GM19238 (cell line): Measurements from ENCODE around the gene ROS1.

Source experiments
- DNase-seq: peaks from one replicate; pipeline ENCODE4 v3.0.0; 2011; ENCODE audit warnings: low spot score; ENCODE audit not compliant: insufficient read length

Gene ROS1

GRCh38 chr6:117311726-117312125 lies 114.0 kb downstream of the ROS1 start:
- DNase-seq: no peak

- no peak for DNase-seq
These were observed 114.4 kb downstream of the ROS1 start for GRCh38 chr6:117311310-117311709.

GRCh38 chr6:117309611-117310010 lies 116.1 kb downstream of the ROS1 start:
- DNase-seq: no peak

GRCh38 chr6:117309069-117309468 lies 116.7 kb downstream of the ROS1 start:
- DNase-seq: no peak

GRCh38 chr6:117307655-117308054 lies 118.1 kb downstream of the ROS1 start:
- DNase-seq: no peak

GRCh38 chr6:117306227-117306790 lies 119.4 kb downstream of the ROS1 start:
- DNase-seq: no peak

- no peak for DNase-seq
These were observed 121.3 kb downstream of the ROS1 start for GRCh38 chr6:117304446-117304845.

- no peak for DNase-seq
These were observed 122.4 kb downstream of the ROS1 start for GRCh38 chr6:117303323-117303722.

- no peak for DNase-seq
These were observed 126.8 kb downstream of the ROS1 start for GRCh38 chr6:117298941-117299340.

GRCh38 chr6:117290173-117290846 lies 135.4 kb downstream of the ROS1 start:
- no peak for DNase-seq

- DNase-seq: no peak
These were observed 137.5 kb downstream of the ROS1 start for GRCh38 chr6:117288083-117288715.

GRCh38 chr6:117280922-117281321 lies 144.8 kb downstream of the ROS1 start:
- DNase-seq: no peak

- DNase-seq: no peak
These were observed 148.9 kb downstream of the ROS1 start for GRCh38 chr6:117276778-117277316.

GRCh38 chr6:117275711-117276110 lies 150.0 kb downstream of the ROS1 start:
- DNase-seq: no peak

GRCh38 chr6:117275205-117275604 lies 150.5 kb downstream of the ROS1 start:
- DNase-seq: no peak

GRCh38 chr6:117272891-117273290 lies 152.9 kb downstream of the ROS1 start:
- DNase-seq: no peak

GRCh38 chr6:117272032-117272866 lies 153.5 kb downstream of the ROS1 start:
- no peak for DNase-seq

GRCh38 chr6:117270843-117271507 lies 154.8 kb downstream of the ROS1 start:
- no peak for DNase-seq

- no peak for DNase-seq
These were observed 155.5 kb downstream of the ROS1 start for GRCh38 chr6:117270055-117270842.

GRCh38 chr6:117269638-117270054 lies 156.1 kb downstream of the ROS1 start:
- no peak for DNase-seq
